A549 (cell line): ENCODE data around the gene SF3A1.

Source experiments
- EP300 ChIP-seq, 2 experiments: fragments of >200 bp; sonication (Bioruptor Twin); formaldehyde crosslinking; IDR thresholded peaks; 2 replicates in 1 of 2; 3 replicates in 1 of 2; pipeline ENCODE4 v1.6.1; 2016 to 2017
- JUN ChIP-seq, 2 experiments: fragments of >200 bp; sonication (Bioruptor Twin); formaldehyde crosslinking; IDR thresholded peaks; 2 replicates in 1 of 2; 3 replicates in 1 of 2; pipeline ENCODE4 v1.6.1; 2016 to 2017
- JUNB ChIP-seq: fragments of >200 bp; sonication (Bioruptor Twin); formaldehyde crosslinking; IDR thresholded peaks from 2 replicates; pipeline ENCODE4 v1.6.1; 2016
- MAFK ChIP-seq: fragments of 450-650 bp; IDR thresholded peaks from 2 replicates; pipeline ENCODE4 v1.6.1; 2014; ENCODE audit not compliant: partially characterized antibody
- MYC ChIP-seq: IDR thresholded peaks from 2 replicates; pipeline ENCODE4 v1.6.1; 2012; ENCODE audit warnings: mild to moderate bottlenecking, inconsistent platforms, low read length, improper control_type of control experiment, borderline replicate concordance
- POLR2A ChIP-seq: IDR thresholded peaks from 2 replicates; pipeline ENCODE4 v1.6.1; 2012; ENCODE audit warnings: mild to moderate bottlenecking, low read length
- RCOR1 ChIP-seq: fragments of 150-350 bp; IDR thresholded peaks from 2 replicates; pipeline ENCODE4 v1.6.1; 2014; ENCODE audit warnings: antibody characterized with exemption, low read length, low read depth
- RFX5 ChIP-seq: fragments of 450-650 bp; IDR thresholded peaks from 2 replicates; pipeline ENCODE4 v1.7.1; 2014; ENCODE audit warnings: antibody characterized with exemption, mild to moderate bottlenecking, moderate library complexity
- SREBF2 ChIP-seq: fragments of 450-650 bp; IDR thresholded peaks from 2 replicates; pipeline ENCODE4 v1.6.1; 2014; ENCODE audit warnings: mild to moderate bottlenecking, moderate library complexity
- ZSCAN20 ChIP-seq: fragments of 250-450 bp; sonication (Bioruptor Pico); IDR thresholded peaks from 2 replicates; pipeline ENCODE4 v1.8.0; 2022; ENCODE audit warnings: mild to moderate bottlenecking, moderate library complexity
- TF ChIP-seq, protein P1 (sequence below): fragments of >200 bp; sonication (Bioruptor Twin); formaldehyde crosslinking; IDR thresholded peaks from 3 replicates; pipeline ENCODE4 v1.5.1; 2016
- TF ChIP-seq, protein P2 (sequence below): fragments of 250-450 bp; sonication (Bioruptor Pico); IDR thresholded peaks from 2 replicates; pipeline ENCODE4 v1.5.0; 2021; ENCODE audit warnings: mild to moderate bottlenecking, moderate library complexity, borderline replicate concordance

DNA sequence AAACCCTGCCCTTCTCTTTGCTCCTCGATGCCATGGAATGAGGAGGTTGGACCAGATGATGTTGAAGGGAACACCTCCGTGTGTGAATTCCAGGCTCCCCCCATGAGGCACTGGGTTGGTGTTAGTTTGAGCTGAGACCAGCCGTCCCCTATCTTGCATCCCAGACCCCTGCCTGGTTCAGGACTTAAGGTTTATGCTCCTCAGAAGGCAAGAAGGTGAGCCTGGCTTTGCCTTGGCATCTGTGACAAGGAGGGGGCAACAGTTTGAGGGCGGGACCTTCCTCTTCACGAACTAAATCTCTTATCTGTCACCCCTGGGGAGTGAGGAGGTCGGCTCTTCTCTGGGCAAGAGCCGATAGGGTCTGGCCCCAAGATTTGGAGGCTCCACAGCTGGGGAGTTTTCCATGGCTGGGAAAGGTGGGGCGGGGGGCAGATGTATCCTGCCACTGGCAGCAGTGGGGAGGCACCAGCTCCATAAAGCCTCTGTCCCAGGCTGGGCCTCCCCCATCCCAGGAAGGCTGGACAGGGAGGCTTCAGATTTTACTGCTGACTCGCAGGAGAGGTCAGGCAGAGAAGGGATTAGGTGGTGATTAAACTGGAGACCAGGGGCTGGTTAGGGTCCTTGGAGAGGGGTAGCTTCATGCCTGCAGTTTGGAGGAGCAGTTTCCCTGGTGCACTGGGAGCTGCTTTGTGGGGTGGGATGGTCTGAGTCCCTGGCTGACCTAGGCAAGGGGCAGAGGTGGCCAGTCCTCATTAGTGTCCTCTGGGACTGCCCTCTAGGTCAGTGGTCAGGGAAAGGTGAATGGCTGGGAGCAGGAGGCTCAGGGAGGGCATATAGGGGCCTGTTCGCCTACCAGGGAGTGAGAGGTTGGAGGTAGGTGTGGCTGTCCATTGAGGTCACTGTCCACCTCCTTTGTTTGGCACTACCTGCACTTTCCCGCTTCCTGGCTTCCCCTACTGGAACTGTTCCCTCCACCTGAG is 41.3 kb upstream of the SF3A1 start:
- TF ChIP-seq MAFK (no peak), RFX5 (no peak), POLR2A (no peak), ZSCAN20 (CRISPR knock-in tag) (no peak), MYC (no peak), JUNB (no peak), SREBF2 (no peak), RCOR1 (no peak), EP300 (IDR thresholded peaks at IDR 0.05) (no peak), JUN (IDR thresholded peaks at IDR 0.05) (no peak)
- TF ChIP-seq, protein P1, sequence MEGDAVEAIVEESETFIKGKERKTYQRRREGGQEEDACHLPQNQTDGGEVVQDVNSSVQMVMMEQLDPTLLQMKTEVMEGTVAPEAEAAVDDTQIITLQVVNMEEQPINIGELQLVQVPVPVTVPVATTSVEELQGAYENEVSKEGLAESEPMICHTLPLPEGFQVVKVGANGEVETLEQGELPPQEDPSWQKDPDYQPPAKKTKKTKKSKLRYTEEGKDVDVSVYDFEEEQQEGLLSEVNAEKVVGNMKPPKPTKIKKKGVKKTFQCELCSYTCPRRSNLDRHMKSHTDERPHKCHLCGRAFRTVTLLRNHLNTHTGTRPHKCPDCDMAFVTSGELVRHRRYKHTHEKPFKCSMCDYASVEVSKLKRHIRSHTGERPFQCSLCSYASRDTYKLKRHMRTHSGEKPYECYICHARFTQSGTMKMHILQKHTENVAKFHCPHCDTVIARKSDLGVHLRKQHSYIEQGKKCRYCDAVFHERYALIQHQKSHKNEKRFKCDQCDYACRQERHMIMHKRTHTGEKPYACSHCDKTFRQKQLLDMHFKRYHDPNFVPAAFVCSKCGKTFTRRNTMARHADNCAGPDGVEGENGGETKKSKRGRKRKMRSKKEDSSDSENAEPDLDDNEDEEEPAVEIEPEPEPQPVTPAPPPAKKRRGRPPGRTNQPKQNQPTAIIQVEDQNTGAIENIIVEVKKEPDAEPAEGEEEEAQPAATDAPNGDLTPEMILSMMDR: no peak
- TF ChIP-seq, protein P2, sequence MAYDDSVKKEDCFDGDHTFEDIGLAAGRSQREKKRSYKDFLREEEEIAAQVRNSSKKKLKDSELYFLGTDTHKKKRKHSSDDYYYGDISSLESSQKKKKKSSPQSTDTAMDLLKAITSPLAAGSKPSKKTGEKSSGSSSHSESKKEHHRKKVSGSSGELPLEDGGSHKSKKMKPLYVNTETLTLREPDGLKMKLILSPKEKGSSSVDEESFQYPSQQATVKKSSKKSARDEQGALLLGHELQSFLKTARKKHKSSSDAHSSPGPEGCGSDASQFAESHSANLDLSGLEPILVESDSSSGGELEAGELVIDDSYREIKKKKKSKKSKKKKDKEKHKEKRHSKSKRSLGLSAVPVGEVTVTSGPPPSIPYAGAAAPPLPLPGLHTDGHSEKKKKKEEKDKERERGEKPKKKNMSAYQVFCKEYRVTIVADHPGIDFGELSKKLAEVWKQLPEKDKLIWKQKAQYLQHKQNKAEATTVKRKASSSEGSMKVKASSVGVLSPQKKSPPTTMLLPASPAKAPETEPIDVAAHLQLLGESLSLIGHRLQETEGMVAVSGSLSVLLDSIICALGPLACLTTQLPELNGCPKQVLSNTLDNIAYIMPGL: no peak
